NCI-H2196 (cell line): ENCODE data around the gene PPFIA2.

Experiments
- DNase-seq: peaks from one replicate; lab custom pipeline; 2025; ENCODE audit not compliant: unreplicated experiment; lab: John Stamatoyannopoulos, UW

The PPFIA2 gene

GRCh38 chr12:81759190-81760051 lies at the start of gene PPFIA2:
Gene PPFIA2, minus strand, starts transcription at chr12:81759350.
- DNase-seq: no peak

GRCh38 chr12:81800298-81801148 lies 41.4 kb upstream of the PPFIA2 start:
- DNase-seq: no peak

- DNase-seq: no peak
Observed at GRCh38 chr12:81798294-81798693, 39.1 kb upstream of the PPFIA2 start.

DNA sequence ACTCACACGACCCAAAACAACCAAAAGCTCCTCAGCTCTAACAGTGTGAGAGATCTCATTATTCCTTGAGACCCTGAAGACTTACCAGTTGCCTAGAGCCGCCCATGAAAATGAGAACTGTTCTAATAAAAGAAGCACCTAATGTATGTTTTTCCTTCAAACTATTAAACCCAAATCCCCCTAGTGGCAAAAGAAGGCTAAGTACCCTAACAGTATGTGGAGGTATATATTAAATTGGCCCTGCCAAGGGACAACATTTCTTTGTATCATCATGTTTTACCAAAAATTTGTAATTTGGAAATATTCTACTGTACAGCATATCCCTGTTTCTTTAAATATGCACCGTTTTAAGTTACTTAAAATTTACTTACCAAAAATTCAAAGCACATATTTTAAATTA lies 38.0 kb upstream of the PPFIA2 start:
- DNase-seq: no peak

DNA sequence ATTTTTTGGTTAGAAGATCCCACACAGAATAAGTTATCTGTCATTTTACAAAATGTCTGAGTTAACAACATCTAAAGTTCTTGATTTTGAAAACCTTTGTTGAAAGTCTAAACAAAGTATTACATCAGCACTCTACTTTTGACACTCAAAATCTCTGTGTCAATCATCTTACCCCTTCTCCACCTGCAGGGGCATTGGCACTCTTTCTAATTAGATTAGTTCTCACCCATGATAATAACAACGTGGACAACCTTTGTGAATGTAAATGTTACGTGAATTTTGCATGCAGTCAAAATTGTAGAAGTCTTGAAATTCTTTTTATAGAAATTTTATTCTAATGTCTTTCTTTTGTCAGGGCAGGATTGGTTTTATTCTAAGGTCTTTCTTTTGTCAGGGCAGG lies 33.5 kb upstream of the PPFIA2 start:
- DNase-seq: no peak

GRCh38 chr12:81779216-81779615 lies 20.1 kb upstream of the PPFIA2 start:
- DNase-seq: no peak

- DNase-seq: no peak
Observed at GRCh38 chr12:81778719-81779118, 19.6 kb upstream of the PPFIA2 start.

GRCh38 chr12:81758421-81759189 lies 545 bp downstream of the PPFIA2 start:
- no peak for DNase-seq

DNA sequence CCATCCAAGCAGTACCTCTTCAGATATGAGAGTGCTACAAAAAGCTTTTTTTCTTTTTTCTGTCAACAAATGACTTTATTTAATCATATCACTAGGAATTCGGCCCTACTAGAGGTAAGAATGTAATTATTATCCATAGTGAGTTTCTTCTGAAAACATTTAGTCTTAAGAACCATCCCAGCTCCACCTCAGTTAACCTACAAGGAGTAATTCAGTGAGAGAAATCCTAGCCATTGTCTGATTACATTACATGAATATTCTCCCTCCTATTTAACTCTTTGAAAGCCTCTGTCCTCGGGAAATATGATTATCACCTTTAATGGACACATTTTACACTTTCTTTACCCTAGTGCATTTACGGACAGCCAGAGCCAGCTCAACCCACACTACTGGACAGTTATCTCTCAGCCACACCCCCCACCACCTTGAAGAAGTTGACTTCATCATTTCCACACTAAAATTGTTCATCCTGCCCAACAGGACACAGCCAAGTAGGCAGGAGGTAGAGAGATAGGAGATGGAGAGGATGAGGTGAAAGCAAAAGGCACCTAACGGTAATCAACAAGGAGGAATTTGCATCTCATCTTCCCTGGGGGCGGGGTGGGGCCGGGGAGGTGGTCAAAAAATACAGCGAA lies 1.3 kb downstream of the PPFIA2 start:
- DNase-seq: no peak

DNA sequence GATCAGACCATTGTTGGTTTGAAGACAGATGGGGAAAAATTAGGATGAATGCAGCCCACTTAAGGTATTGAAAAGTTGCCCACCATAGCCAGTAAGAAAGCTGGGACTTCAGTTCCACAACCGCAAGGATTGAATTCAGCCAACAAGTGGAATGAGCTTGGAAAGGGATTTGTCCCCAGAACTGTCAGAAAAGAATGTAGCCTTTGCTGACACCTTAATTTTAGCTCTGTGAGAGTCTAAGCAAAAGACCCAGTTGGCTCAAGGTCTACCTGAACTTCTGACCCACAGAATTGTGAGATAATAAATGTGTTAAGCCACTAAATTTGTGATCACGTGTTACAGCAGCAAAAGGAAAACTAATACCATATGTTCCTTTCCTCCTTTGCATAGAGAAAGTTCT lies 29.4 kb downstream of the PPFIA2 start:
- DNase-seq: no peak

DNA sequence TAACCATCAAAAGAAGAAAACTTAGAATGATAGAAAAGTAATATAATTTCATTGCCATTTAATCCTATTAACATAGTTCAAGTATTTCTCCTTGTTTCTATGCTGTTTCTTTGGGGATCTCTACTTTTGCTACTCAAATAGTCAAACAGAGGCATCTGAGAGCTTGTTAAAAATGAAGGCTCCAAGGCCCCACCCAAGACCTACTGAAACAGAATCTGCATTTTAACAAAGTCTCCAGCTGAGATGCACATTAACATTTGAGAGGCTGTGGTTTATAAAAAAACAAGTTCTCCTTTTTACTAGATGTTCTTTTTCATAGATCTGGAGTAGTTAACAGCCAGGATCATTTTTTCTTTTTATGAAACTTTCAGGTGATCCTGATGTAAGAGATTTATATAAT lies 31.8 kb downstream of the PPFIA2 start:
- no peak for DNase-seq

GRCh38 chr12:81726634-81727033 lies 32.5 kb downstream of the PPFIA2 start:
- no peak for DNase-seq

- no peak for DNase-seq
Observed at GRCh38 chr12:81723361-81723760, 35.8 kb downstream of the PPFIA2 start.

DNA sequence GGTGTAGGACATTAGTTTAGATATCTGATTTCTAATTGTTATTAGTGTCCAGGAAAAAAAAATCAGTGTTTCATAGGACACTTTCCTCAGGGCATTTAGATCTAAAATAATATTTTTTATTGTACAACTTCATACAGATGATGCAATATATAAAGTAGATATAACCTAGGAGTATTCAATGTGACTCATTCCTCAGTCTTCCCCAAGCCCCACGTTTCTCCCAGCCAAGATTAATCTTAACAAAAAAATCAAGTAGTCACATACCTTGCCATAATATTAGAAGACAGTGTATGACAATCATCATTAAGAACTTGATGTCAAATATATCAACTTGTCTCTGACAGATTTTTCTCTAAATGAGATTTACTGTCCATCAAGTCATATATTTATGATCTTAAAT lies 37.1 kb downstream of the PPFIA2 start:
- DNase-seq: no peak

GRCh38 chr12:81718616-81719015 lies 40.5 kb downstream of the PPFIA2 start:
- DNase-seq: no peak

DNA sequence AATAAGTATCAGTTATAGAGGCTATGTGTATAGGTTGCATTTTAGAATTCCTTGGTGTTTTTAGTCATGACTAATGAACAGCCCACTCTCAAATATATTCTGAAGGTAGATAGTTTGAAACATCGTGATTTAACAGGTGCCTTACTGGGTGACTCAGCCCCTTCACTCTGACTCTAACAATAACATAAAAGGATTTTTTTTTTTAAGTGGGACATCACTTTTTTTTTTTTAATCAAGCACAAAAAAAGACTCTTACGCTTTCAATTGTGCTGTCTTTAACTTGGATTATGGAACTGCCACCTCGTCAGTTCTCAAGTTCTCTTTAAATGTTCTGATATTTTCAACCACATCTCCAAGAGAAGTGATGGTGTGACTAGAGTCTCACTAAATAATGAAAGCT lies 46.6 kb downstream of the PPFIA2 start:
- DNase-seq: no peak

- DNase-seq: no peak
Observed at GRCh38 chr12:81705586-81705985, 53.6 kb downstream of the PPFIA2 start.

DNA sequence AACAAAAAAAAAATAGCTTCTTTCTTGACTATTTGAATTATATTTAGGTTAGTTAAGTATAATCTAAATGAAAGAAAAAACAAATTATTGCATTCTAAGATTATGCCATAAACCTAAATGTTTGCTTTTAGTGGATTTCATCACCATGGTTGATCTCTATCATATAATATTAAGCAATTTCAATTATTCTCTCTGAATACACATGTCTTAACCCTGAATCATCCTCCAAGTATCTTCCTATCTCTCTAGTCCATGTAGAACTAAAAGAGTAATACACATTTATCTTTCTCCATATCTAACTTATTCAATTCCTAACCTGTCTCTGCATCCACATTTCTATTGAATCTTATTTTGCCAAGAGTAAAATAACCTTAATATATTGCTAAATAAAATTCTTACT lies 59.6 kb downstream of the PPFIA2 start:
- DNase-seq: no peak

GRCh38 chr12:81692008-81692407 lies 67.1 kb downstream of the PPFIA2 start:
- DNase-seq: no peak

- no peak for DNase-seq
Observed at GRCh38 chr12:81683881-81684280, 75.3 kb downstream of the PPFIA2 start.

DNA sequence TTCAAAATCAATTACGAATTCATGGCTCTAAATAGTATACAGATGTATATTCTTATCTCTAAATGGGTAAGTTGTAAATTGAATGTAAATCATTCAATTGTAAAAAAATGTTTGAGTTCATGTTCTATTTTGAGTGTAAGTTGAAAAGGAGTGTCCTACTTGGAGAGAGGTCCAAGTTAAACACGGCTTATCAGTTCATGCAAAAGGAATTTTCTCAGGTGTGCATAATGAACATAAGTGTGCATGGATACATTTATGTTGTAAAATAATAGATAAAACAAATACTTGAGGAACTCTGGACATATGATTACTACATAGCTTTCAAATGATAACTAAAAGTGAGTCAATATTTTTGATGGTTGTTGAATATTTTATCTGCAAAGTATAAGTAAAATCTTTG lies 79.5 kb downstream of the PPFIA2 start:
- no peak for DNase-seq
